IMR-90 (cell line): ENCODE measurements around the gene RNF213. TPM values are rescaled to one million over a fixed set of nuclear protein-coding genes. Genes with fewer than 3 reads are reported as not detected.

Experiments
- ATAC-seq: fragments of 200-7000 bp; cut with Tn5 transposase; 2 replicates; pipeline ENCODE4 v1.9.1; 2020; ENCODE audit warnings: low read depth, mild to moderate bottlenecking, moderate library complexity
- BruUV-seq: library from RNA; stranded (reverse); fragments of 400-500 nt; replicated peaks from 2 replicates; lab custom pipeline; 2021; lab: Mats Ljungman, UMichigan
- CTCF ChIA-PET: fragments of 300-600 bp; formaldehyde crosslinking; extraction: SDS; loops from one replicate; lab custom pipeline; 2021; ENCODE audit warnings: antibody characterized with exemption; lab: Yijun Ruan, JAX
- POLR2A ChIA-PET: fragments of 300-600 bp; sonication (Branson Sonifier 250); formaldehyde crosslinking; loops from one replicate; lab custom pipeline; 2022; ENCODE audit warnings: antibody characterized with exemption; ENCODE audit not compliant: unreplicated experiment; lab: Charles Lee
- DNase-seq: peaks from one replicate; pipeline ENCODE4 v3.0.0; 2013
- H2AFZ ChIP-seq: replicated peaks from 2 replicates; pipeline ENCODE3; 2013; ENCODE audit warnings: low read length, mild to moderate bottlenecking; ENCODE audit not compliant: poor library complexity
- H2AK5ac ChIP-seq: 2 replicates; pipeline ENCODE4 v1.6.1; 2013; ENCODE audit warnings: low read depth, low read length, inconsistent platforms
- H2AK9ac ChIP-seq: replicated peaks from 2 replicates; pipeline ENCODE3; 2013; ENCODE audit warnings: mild to moderate bottlenecking, low read depth, low read length, moderate library complexity; ENCODE audit not compliant: poor library complexity
- H2BK120ac ChIP-seq: 2 replicates; pipeline ENCODE4 v1.6.1; 2013; ENCODE audit warnings: low read depth, low read length, inconsistent platforms
- H2BK15ac ChIP-seq: 3 replicates; pipeline ENCODE4 v1.6.1; 2013; ENCODE audit warnings: low read depth, low read length, inconsistent platforms
- H2BK20ac ChIP-seq: 2 replicates; pipeline ENCODE4 v1.6.1; 2013; ENCODE audit warnings: low read depth, mild to moderate bottlenecking, inconsistent platforms, low read length, moderate library complexity
- H2BK5ac ChIP-seq: 2 replicates; pipeline ENCODE4 v1.6.1; 2013; ENCODE audit warnings: mild to moderate bottlenecking, low read depth, low read length, inconsistent platforms; ENCODE audit not compliant: poor library complexity, severe bottlenecking
- H3K14ac ChIP-seq: replicated peaks from 2 replicates; pipeline ENCODE4 v1.6.1; 2013; ENCODE audit warnings: low read depth, low read length, inconsistent platforms
- H3K18ac ChIP-seq: 2 replicates; pipeline ENCODE4 v1.6.1; 2013; ENCODE audit warnings: low read depth, low read length, control low read depth
- H3K23ac ChIP-seq: 2 replicates; pipeline ENCODE4 v1.6.1; 2013; ENCODE audit warnings: low read depth, low read length, inconsistent platforms
- H3K27ac ChIP-seq: 2 replicates; pipeline ENCODE4 v1.5.1; 2013; ENCODE audit warnings: mild to moderate bottlenecking, control low read depth, low read length; ENCODE audit not compliant: insufficient read depth
- H3K27me3 ChIP-seq: 2 replicates; pipeline ENCODE4 v1.6.1; 2013; ENCODE audit warnings: low read length; ENCODE audit not compliant: control insufficient read depth, insufficient read depth
- H3K36me3 ChIP-seq: 2 replicates; pipeline ENCODE4 v1.6.1; 2013; ENCODE audit warnings: low read length, mixed read lengths; ENCODE audit not compliant: control insufficient read depth, insufficient read depth
- H3K4ac ChIP-seq: 2 replicates; pipeline ENCODE4 v1.6.1; 2013; ENCODE audit warnings: low read depth, low read length, inconsistent platforms
- H3K4me1 ChIP-seq: 2 replicates; pipeline ENCODE4 v1.6.1; 2013; ENCODE audit warnings: low read length, mixed read lengths; ENCODE audit not compliant: control insufficient read depth, insufficient read depth
- H3K4me2 ChIP-seq: 2 replicates; pipeline ENCODE4 v1.6.1; 2013; ENCODE audit warnings: low read depth, mild to moderate bottlenecking, control low read depth, low read length, moderate library complexity
- H3K4me3 ChIP-seq: 2 replicates; pipeline ENCODE4 v1.5.1; 2013; ENCODE audit warnings: low read depth, mild to moderate bottlenecking, control low read depth, low read length, moderate library complexity; ENCODE audit not compliant: insufficient read depth
- H3K56ac ChIP-seq: 2 replicates; pipeline ENCODE4 v1.6.1; 2013; ENCODE audit warnings: low read length, inconsistent platforms; ENCODE audit not compliant: insufficient read depth; ENCODE audit errors: extremely low read depth
- H3K79me1 ChIP-seq, 2 experiments: 2 replicates each; pipeline ENCODE4 v1.6.1; 2013; ENCODE audit warnings: low read length in 2 of 2, inconsistent platforms in 1 of 2, low read depth in 1 of 2
- H3K9ac ChIP-seq: 2 replicates; pipeline ENCODE4 v1.6.1; 2013; ENCODE audit warnings: low read depth, low read length, control low read depth
- H3K9me1 ChIP-seq: 2 replicates; pipeline ENCODE4 v1.6.1; 2013; ENCODE audit warnings: low read length, inconsistent platforms; ENCODE audit not compliant: insufficient read depth
- H3K9me3 ChIP-seq: 2 replicates; pipeline ENCODE4 v1.6.1; 2013; ENCODE audit warnings: low read length; ENCODE audit not compliant: control insufficient read depth, insufficient read depth
- H4K20me1 ChIP-seq: 2 replicates; pipeline ENCODE4 v1.6.1; 2013; ENCODE audit warnings: low read length, inconsistent platforms; ENCODE audit not compliant: insufficient read depth
- H4K5ac ChIP-seq: 2 replicates; pipeline ENCODE4 v1.6.1; 2013; ENCODE audit warnings: mild to moderate bottlenecking, low read depth, low read length, control low read depth
- H4K8ac ChIP-seq, 2 experiments: 2 replicates each; pipeline ENCODE4 v1.6.1; 2013; ENCODE audit warnings: low read depth in 2 of 2, low read length in 2 of 2, control low read depth in 1 of 2, inconsistent platforms in 1 of 2
- H4K91ac ChIP-seq: 2 replicates; pipeline ENCODE4 v1.6.1; 2013; ENCODE audit warnings: low read depth, low read length, inconsistent platforms; ENCODE audit not compliant: insufficient read depth
- BHLHE40 ChIP-seq: fragments of 150-350 bp; IDR thresholded peaks from 2 replicates; pipeline ENCODE4 v1.6.1; 2016; ENCODE audit warnings: mild to moderate bottlenecking, low read depth, low read length
- CEBPB ChIP-seq: IDR thresholded peaks from 2 replicates; pipeline ENCODE4 v1.6.1; 2012; ENCODE audit warnings: low read depth, low read length, improper control_type of control experiment
- CHD1 ChIP-seq: IDR thresholded peaks from 2 replicates; pipeline ENCODE4 v1.6.1; 2012; ENCODE audit warnings: low read depth, low read length, improper control_type of control experiment
- CTCF ChIP-seq: conservative IDR thresholded peaks from 2 replicates; pipeline ENCODE4 v1.5.1; 2012; ENCODE audit warnings: mild to moderate bottlenecking, low read depth, low read length, improper control_type of control experiment
- ELK1 ChIP-seq: fragments of 150-350 bp; IDR thresholded peaks from 2 replicates; pipeline ENCODE4 v1.6.1; 2016; ENCODE audit warnings: low read depth, mild to moderate bottlenecking, low read length, moderate library complexity, borderline replicate concordance
- FOS ChIP-seq: fragments of 150-350 bp; IDR thresholded peaks from 2 replicates; pipeline ENCODE4 v1.6.1; 2016; ENCODE audit warnings: low read depth, low read length
- MAFK ChIP-seq: IDR thresholded peaks from 2 replicates; pipeline ENCODE4 v1.6.1; 2012; ENCODE audit warnings: low read depth, low read length, improper control_type of control experiment
- MAZ ChIP-seq: IDR thresholded peaks from 2 replicates; pipeline ENCODE4 v1.6.1; 2012; ENCODE audit warnings: low read depth, mild to moderate bottlenecking, low read length, improper control_type of control experiment, moderate library complexity, borderline replicate concordance
- MXI1 ChIP-seq: IDR thresholded peaks from 2 replicates; pipeline ENCODE4 v1.6.1; 2012; ENCODE audit warnings: low read depth, mild to moderate bottlenecking, low read length, moderate library complexity, borderline replicate concordance
- NFE2L2 ChIP-seq: fragments of 150-350 bp; IDR thresholded peaks from 2 replicates; pipeline ENCODE4 v1.6.1; 2016; ENCODE audit warnings: low read depth, mild to moderate bottlenecking, low read length
- POLR2A ChIP-seq: IDR thresholded peaks from 2 replicates; pipeline ENCODE4 v1.6.1; 2012; ENCODE audit warnings: mild to moderate bottlenecking, low read depth, low read length
- RAD21 ChIP-seq: IDR thresholded peaks from 2 replicates; pipeline ENCODE4 v1.6.1; 2012; ENCODE audit warnings: low read length, improper control_type of control experiment
- RCOR1 ChIP-seq: IDR thresholded peaks from 2 replicates; pipeline ENCODE4 v1.6.1; 2012; ENCODE audit warnings: mild to moderate bottlenecking, low read length, improper control_type of control experiment; ENCODE audit not compliant: insufficient replicate concordance
- RFX5 ChIP-seq: IDR thresholded peaks from 2 replicates; pipeline ENCODE4 v1.8.0; 2012; ENCODE audit warnings: low read depth, mild to moderate bottlenecking, low read length, moderate library complexity
- SMC3 ChIP-seq: fragments of 150-350 bp; IDR thresholded peaks from 2 replicates; pipeline ENCODE4 v1.6.1; 2016; ENCODE audit warnings: low read depth, mild to moderate bottlenecking, antibody characterized with exemption, low read length, moderate library complexity
- USF2 ChIP-seq: fragments of 150-350 bp; IDR thresholded peaks from 2 replicates; pipeline ENCODE4 v1.6.1; 2017; ENCODE audit warnings: mild to moderate bottlenecking, antibody characterized with exemption, low read length, low read depth
- WGBS, 2 experiments: methylation state at CpG; one replicate each; pipeline versions ENCODE4 v1.1.5 to v1.1.7; 2013; ENCODE audit warnings: missing lambda C conversion rate in 2 of 2; ENCODE audit not compliant: insufficient read length in 1 of 2; ENCODE audit errors: extremely low coverage in 2 of 2; 5-methylcytosine and 5-hydroxymethylcytosine counted together
- dilution Hi-C: fragments of 300-500 bp; cut with HindIII; formaldehyde crosslinking; loops from one replicate; pipeline ENCODE4 v1.14.3; 2018; ENCODE audit warnings: low sequenced_read_pairs; ENCODE audit not compliant: unreplicated experiment
- in situ Hi-C: fragments of 300-500 bp; cut with MboI; formaldehyde crosslinking; loops from 3 replicates; pipeline ENCODE4 v1.14.3; 2019; ENCODE audit warnings: low sequenced_read_pairs, inconsistent platforms, mixed read lengths
- intact Hi-C: fragments of 100-400 bp; cut with micrococcal nuclease; formaldehyde crosslinking; loops from 2 replicates; pipeline ENCODE4 v1.10.0; 2022
- polyA plus RNA-seq, 3 experiments: library from polyadenylated mRNA; depleted of rRNA; stranded (reverse); fragments of >200 nt; gene quantifications; 2 replicates each; pipeline ENCODE4 v1.2.3, GENCODE V29; 2012; ENCODE audit warnings: low replicate concordance in 1 of 3
- total RNA-seq: library from RNA; depleted of rRNA; stranded (reverse); fragments of >200 nt; gene quantifications from 2 replicates; pipeline ENCODE4 v1.2.3, GENCODE V29; 2012

RNF213 gene
- total and polyA plus RNA-seq, 2 of the 4 experiments (the other 2 are of a cell fraction): 23.4 to 36.0 TPM

GRCh38 chr17:80353718-80354275, 93.1 kb downstream of the RNF213 start:
- Histone ChIP-seq H3K4me2 (no peak overlapping the region), H2BK15ac (no peak overlapping the region), H2AK9ac (no peak overlapping the region), H3K56ac (no peak overlapping the region), H3K9me1 (peaks cover 3% of the 10 kb centered on the region; the same call in 1 of the 2 replicates), H3K79me1 (peaks cover 3 to 6% of the 10 kb centered on the region in 2 experiments; a peak in 2 of 4 replicates), H3K4ac (no peak overlapping the region), H4K91ac (no peak overlapping the region), H3K9ac (no peak overlapping the region), H3K36me3 (peaks cover 72% of the 10 kb centered on the region), H3K9me3 (no peaks in the 10 kb centered on the region), H2BK20ac (no peak overlapping the region), H4K20me1 (no peaks in the 10 kb centered on the region; the same call in 1 of the 2 replicates), H3K27ac (no peak overlapping the region), H2BK120ac (no peak overlapping the region), H2AFZ (no peak overlapping the region), H2AK5ac (no peak overlapping the region), H3K4me1 (no peaks in the 10 kb centered on the region), H2BK5ac (no peak overlapping the region), H3K18ac (no peak overlapping the region), H4K8ac (no peak overlapping the region), H3K4me3 (no peak overlapping the region), H4K5ac (no peak overlapping the region), H3K27me3 (no peaks in the 10 kb centered on the region), H3K23ac (no peak overlapping the region), H3K14ac (no peak overlapping the region)
- no peak for DNase-seq
- CTCF ChIA-PET: no interaction called here
- dilution Hi-C loops: no loop called here
- no peak for TF ChIP-seq POLR2A
- TF ChIP-seq MAZ: no peak
- TF ChIP-seq BHLHE40: no peak
- TF ChIP-seq SMC3: no peak
- TF ChIP-seq ELK1: no peak
- TF ChIP-seq MAFK: no peak
- TF ChIP-seq MXI1: no peak
- TF ChIP-seq CHD1: no peak
- no peak for TF ChIP-seq CEBPB
- no peak for TF ChIP-seq RFX5
- no peak for TF ChIP-seq RAD21
- no peak for TF ChIP-seq USF2
- TF ChIP-seq CTCF: no peak
- TF ChIP-seq RCOR1: no peak
- TF ChIP-seq FOS: no peak
- TF ChIP-seq NFE2L2: no peak
- WGBS, 2 experiments: 95% methylated on average over 19 of the region's 29 CpGs; no CpG with 5 or more reads in 1 of the 2 experiments
- in situ Hi-C loops: no loop called here
- POLR2A ChIA-PET: no interaction called here
- intact Hi-C loops: no loop called here
- ATAC-seq: no peak
- BruUV-seq: no TSS peak
